ENCODE measurements around the gene LMNA. TPM values are rescaled to one million over a fixed set of nuclear protein-coding genes. Genes with fewer than 3 reads are reported as not detected.

Gene LMNA
- total and polyA plus RNA-seq, 2 of the 4 experiments (the other 2 are of a cell fraction), result 563 to 755 TPM

- no peak for TF ChIP-seq MAZ (IDR thresholded peaks at IDR 0.05; ENCODE audit: borderline replicate concordance, low read depth, low read length)
Observed at GRCh38 chr1:156164125-156164831, 49.8 kb downstream of the LMNA start (continued).

- Histone ChIP-seq H3K23ac (ENCODE audit: low read depth, low read length) (no peak overlapping the region), H3K4me2 (ENCODE audit: low read depth, low read length) (no peak overlapping the region), H2BK120ac (ENCODE audit: low read depth, low read length) (no peak overlapping the region), H3K36me3 (ENCODE audit: control insufficient read depth, insufficient read depth, low read length) (no peaks in the 10 kb centered on the region), H3K27me3 (ENCODE audit: control insufficient read depth, insufficient read depth, low read length) (no peaks in the 10 kb centered on the region), H3K56ac (ENCODE audit: extremely low read depth, insufficient read depth, low read length) (no peak overlapping the region), H4K8ac (ENCODE audit: low read depth in 2 of 2, low read length in 2 of 2) (no peak overlapping the region), H2AK9ac (replicated peaks; ENCODE audit: low read depth, low read length, poor library complexity) (no peak overlapping the region), H3K14ac (replicated peaks; ENCODE audit: low read depth, low read length) (no peak overlapping the region), H2BK5ac (ENCODE audit: low read depth, low read length, poor library complexity, severe bottlenecking) (no peak overlapping the region), H4K91ac (ENCODE audit: insufficient read depth, low read depth, low read length) (no peak overlapping the region), H3K9me1 (ENCODE audit: insufficient read depth, low read length) (peaks cover 10% of the 10 kb centered on the region), H3K9ac (ENCODE audit: low read depth, low read length) (no peak overlapping the region), H3K4me1 (ENCODE audit: control insufficient read depth, insufficient read depth, low read length) (peaks cover 8% of the 10 kb centered on the region), H3K4ac (ENCODE audit: low read depth, low read length) (no peak overlapping the region), H3K9me3 (ENCODE audit: control insufficient read depth, insufficient read depth, low read length) (no peaks in the 10 kb centered on the region), H2BK15ac (ENCODE audit: low read depth, low read length) (no peak overlapping the region), H4K5ac (ENCODE audit: low read depth, low read length) (no peak overlapping the region), H3K79me1 (ENCODE audit: low read depth in 1 of 2, low read length in 2 of 2) (no peaks in the 10 kb centered on the region), H4K20me1 (ENCODE audit: insufficient read depth, low read length) (no peaks in the 10 kb centered on the region), H2BK20ac (ENCODE audit: low read depth, low read length) (no peak overlapping the region), H2AFZ (replicated peaks; ENCODE audit: low read length, poor library complexity) (no peak overlapping the region), H2AK5ac (ENCODE audit: low read depth, low read length) (no peak overlapping the region), H3K4me3 (ENCODE audit: insufficient read depth, low read depth, low read length) (no peak overlapping the region), H3K18ac (ENCODE audit: low read depth, low read length) (no peak overlapping the region), H3K27ac (ENCODE audit: insufficient read depth, low read length) (no peak overlapping the region)
- ATAC-seq (ENCODE audit: low read depth), result no peak
- no TSS peak for BruUV-seq (replicated peaks)
- intact Hi-C loops (cut with micrococcal nuclease) (no loop called here), dilution Hi-C loops (cut with HindIII; ENCODE audit: low sequenced_read_pairs, unreplicated experiment) (no loop called here), in situ Hi-C loops (cut with MboI; ENCODE audit: low sequenced_read_pairs) (no loop called here)
- ChIA-PET CTCF (interaction anchor here (0.7 kb wide), 1 partner anchor 160 kb away, joined by 3 read pairs; no protein-coding TSS in a partner anchor), POLR2A (ENCODE audit: unreplicated experiment) (no interaction called here)
- WGBS, 2 experiments (ENCODE audit: extremely low coverage in 2 of 2, insufficient read length in 1 of 2), result no CpG with 5 or more reads among the region's 2 CpGs
- DNase-seq, result peak; percentile 48
- TF ChIP-seq BHLHE40 (IDR thresholded peaks at IDR 0.05; ENCODE audit: low read depth, low read length) (no peak), MXI1 (IDR thresholded peaks at IDR 0.05; ENCODE audit: borderline replicate concordance, low read depth, low read length) (no peak), SMC3 (IDR thresholded peaks at IDR 0.05; ENCODE audit: low read depth, low read length) (no peak), CTCF (conservative IDR thresholded peaks at IDR 0.05; ENCODE audit: low read depth, low read length) (no peak), CHD1 (IDR thresholded peaks at IDR 0.05; ENCODE audit: low read depth, low read length) (no peak), FOS (IDR thresholded peaks at IDR 0.05; ENCODE audit: low read depth, low read length) (no peak)
Observed at GRCh38 chr1:156165083-156165482, 50.6 kb downstream of the LMNA start.
